EL (cell line): ENCODE measurements around the gene CYP27B1.

ENCODE experiments used
- DNase-seq: peaks from one replicate; pipeline ENCODE4 v3.0.0-alpha.2; 2016

The CYP27B1 gene

DNA sequence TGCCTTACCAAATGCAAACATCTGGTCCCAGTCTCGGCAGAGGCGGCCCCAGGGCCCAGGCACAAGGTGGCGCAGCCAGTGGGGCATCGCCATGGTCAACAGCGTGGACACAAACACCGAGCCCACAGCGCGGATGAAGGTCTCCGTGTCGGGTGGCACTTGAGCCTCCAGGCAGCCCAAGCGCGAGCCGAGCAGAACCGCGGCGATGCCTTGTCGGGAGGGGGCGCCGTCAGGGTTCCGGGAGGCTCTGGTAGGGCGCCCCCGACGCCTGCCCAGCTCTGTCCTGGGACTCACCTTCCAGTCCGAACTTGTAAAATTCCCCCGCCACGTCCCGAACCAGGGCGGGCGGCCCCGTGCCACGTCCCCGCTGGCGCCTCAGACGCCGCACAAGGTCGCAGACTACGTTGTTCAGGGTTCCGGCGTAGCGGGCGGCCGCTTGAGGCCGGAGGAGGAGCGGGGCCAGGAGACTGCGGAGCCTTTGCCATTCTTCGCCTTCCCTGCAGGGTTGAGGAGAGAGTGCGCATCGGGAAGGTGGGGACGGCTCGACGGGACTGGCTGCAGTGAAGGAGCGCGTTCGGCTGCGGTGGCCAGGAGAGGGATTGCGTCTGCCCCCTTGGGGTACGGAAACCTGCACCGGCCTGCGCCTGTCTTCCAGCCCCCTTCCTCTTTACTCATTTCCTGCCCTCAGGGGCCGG, 1.7 kb downstream of the CYP27B1 start:
- peak; percentile 71 for DNase-seq

DNA sequence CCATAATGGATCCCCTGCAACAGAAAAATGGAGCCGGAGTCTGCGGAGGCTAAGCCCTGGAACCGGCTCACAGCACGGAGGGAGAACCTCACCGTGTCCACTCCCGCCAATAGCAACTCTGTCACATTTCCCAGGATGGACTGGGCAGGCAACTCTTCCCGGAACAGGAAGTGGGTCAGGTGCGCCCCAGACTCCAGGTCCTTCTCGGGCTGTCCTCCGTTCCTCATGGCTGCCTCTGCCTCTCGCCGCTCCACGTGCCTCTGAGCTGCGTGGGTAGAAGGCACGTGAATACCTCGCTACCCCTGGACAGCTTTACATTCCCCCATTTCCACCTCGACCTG, 2.2 kb downstream of the CYP27B1 start:
- no peak for DNase-seq

DNA sequence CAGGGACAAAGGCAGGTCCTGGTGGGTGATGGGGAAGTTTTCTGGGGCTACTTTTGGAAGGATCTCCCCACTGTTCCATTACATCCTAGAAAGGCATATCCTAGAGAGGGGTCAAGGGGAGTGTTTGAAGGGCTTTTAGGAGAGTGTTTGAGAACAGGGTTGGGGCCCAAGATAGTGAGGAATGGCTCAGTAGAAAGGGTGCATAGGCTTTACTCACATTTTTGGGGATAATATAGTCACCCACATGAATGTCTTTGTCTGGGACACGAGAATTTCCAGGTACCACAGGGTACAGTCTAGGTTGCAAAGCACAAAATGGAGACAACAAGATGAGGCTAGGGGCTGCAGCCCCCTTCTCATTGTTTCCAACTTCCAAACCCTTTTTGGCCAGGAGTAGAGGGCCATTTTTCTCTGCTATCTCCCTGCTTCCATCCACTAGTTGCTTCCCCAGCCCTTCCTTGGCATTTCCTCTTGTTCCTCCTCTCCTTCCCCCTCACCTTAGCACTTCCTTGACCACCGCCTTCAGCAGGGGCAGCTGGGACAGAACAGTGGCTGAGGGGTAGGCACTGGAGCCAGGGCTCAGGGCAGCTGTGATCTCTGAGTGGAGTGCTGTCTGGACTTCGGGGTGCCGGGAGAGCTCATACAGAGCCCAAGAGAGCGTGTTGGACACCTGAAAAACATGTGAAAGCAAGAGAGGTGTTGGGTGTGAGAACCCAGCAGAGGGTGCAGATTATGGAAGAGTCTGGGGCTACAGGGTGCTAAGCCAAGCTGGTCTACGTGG, 2.8 kb downstream of the CYP27B1 start:
- no peak for DNase-seq

- no peak for DNase-seq
Measured at GRCh38 chr12:57762463-57762862, 4.4 kb downstream of the CYP27B1 start.

- no peak for DNase-seq
Measured at GRCh38 chr12:57761391-57761998, 5.4 kb downstream of the CYP27B1 start.

GRCh38 chr12:57760347-57760982, 6.4 kb downstream of the CYP27B1 start:
- DNase-seq, result no peak

- DNase-seq, result no peak
Measured at GRCh38 chr12:57759360-57759980, 7.4 kb downstream of the CYP27B1 start.

DNA sequence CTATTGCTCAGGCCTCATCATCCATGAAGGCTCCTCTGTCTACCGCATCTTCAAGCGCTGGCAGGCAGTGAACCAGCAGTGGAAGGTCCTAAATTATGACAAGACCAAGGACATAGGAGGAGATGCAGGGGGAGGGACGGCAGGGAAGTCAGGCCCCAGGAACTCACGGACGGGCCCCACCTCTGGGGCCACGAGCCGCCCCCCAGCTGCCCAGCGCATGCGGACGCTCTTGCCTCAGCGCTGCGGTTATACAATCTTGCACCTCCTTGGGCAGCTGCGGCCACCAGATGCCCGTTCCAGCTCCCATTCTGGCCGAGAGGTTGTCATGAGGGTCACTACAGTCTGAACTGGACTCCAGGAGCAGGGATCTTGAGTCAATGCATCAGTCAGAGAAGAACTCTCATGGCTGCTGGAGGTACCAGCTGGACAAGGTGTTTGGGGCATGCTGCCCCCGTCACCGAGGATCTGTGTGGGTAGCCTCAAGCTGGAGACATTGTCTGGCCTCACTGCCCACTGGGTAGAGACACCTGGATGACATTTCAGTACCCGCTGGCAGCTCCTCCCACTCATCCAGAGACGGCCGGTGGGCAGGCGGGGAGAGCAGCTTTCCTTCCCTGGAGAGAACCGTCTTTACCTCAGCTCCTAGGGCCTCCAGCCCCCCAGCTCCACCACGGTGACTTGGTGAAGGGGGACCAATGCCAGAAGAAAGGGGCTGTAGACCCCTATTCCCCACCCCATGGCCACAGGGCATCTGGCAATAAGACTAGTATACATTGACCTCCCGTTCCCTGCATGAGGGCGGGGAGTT, 8.1 kb downstream of the CYP27B1 start:
- DNase-seq, result no peak

- DNase-seq, result no peak
Measured at GRCh38 chr12:57757771-57758170, 9.1 kb downstream of the CYP27B1 start.

DNA sequence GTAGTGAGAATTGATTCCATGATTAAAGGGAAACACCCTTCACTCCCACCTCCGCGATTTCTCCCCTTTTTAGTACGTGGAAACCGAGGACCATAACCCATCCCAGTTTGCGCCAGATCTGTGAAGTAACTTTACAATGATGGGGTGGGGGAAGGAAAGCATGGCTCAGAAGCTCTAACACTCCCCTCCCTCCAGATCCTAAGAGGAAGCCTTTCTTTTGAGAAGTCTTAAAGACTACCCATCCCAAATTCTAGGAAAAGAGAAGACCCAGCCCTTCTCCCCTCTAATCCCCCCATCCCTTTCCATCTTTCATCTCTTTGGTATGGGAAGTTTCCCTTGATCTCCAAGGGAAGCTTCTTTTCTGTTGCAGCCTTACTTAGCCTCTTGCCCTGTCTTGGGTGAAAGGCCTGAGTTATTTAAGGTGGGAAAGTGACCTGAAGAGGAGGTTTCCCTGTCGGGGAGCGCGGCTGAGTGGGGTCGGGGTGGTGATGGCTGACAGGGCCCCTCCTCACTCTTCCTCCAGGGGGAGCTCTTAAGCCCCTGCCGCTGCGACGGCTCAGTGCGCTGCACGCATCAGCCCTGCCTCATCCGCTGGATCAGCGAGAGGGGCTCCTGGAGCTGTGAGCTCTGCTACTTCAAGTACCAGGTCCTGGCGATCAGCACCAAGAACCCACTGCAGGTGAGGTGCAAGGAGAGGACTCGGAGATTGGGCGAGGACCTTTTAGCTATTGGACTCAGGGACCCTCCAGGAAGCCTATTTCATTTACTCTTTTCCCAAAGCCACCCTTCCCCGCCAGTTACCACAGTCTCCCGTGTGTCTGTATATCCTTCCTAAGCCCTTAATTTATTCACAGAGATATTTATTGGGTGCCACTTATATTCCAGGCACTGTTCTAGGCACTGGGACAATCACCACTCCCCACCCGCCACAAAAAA, 10.2 kb downstream of the CYP27B1 start:
- DNase-seq, result no peak

DNA sequence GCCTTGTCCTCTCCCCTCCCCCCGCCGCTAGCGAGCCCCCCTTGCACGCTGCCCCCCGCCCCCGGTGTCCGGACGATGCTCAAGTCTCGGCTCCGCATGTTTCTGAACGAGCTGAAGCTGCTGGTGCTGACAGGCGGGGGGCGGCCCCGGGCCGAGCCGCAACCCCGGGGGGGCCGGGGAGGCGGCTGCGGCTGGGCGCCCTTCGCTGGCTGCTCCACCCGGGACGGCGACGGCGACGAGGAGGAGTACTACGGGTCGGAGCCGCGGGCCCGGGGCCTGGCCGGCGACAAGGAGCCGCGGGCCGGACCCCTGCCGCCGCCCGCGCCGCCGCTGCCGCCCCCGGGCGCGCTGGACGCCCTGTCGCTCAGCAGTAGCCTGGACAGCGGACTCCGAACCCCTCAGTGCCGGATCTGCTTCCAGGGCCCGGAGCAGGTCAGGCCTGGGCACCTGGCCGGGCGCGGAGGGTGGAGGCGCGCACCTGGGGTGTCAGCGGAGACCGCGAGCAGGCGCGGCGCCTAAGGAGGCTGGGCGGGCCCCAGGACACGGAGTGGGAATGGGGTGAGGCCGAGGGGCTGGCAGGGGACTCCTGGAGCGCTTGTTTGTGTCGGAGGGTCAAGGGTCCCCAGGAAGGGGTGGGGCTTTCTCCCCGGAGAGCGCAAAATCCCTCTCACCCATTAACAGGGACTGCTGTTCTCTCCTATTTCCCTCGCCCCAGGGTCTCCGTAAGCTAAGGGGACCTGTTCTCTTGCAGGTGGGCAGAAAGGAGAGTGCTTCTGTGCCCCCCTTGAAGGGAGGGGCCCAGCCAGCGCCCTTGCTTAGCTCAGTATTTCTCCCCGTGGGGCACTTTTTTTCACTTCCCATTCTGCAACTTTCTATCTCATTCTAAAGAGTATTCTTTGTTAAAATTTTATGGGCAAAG, 11.2 kb downstream of the CYP27B1 start:
- DNase-seq, result no peak

DNA sequence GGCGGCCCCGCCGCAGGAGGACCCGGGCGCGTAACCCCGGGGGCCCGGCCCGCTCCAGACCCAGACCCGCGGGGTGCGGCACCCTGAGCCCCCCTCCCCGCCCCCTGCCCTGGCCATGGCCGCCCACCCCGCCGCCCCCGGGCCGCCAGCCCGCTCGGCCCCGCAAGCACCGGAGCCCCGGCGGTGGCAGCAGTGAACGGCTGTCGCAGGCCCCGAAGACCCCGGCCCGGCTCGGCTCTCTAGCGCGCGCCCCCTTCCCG, 11.8 kb downstream of the CYP27B1 start:
- no peak for DNase-seq

GRCh38 chr12:57754411-57755193, 12.3 kb downstream of the CYP27B1 start, which contains the start of gene MARCHF9:
MARCHF9 (plus strand) TSS chr12:57755103; CDS start chr12:57755529, 426 bp downstream.
- DNase-seq, result peak; percentile 43

GRCh38 chr12:57753756-57754337, 13.0 kb downstream of the CYP27B1 start:
- no peak for DNase-seq

DNA sequence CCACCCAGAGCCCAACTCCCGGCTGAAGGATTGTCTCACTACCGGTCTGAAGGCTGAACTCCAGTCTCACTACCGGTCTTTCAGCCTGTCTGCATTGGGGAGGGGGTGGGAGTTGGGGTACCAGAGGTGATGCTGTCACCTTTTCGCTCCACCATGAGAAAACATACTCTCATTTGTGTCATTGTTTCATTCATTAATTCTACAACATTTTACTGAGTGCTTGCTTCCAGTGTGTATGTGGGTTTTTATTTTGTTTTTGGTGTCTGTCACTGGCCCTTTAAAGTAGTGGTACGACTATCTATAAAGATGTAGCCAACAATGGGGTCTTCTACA, 14.2 kb downstream of the CYP27B1 start:
- DNase-seq, result no peak

- peak; percentile 100 for DNase-seq
Measured at GRCh38 chr12:57751788-57752667, 14.8 kb downstream of the CYP27B1 start, which contains the start of gene CDK4. CDK4 (minus strand) TSS chr12:57752310; CDS start chr12:57751717, 593 bp downstream.

- DNase-seq, result no peak
Measured at GRCh38 chr12:57751432-57751787, 15.5 kb downstream of the CYP27B1 start.
